NT2/D1 (cell line): ENCODE results near the gene CAMTA1.

Experiments used
- DNase-seq: peaks from one replicate; pipeline ENCODE4 v3.0.0-alpha.2; 2011; ENCODE audit warnings: low read depth, low spot score
- H3K27me3 ChIP-seq: 2 replicates; pipeline ENCODE4 v1.6.0; 2011; ENCODE audit warnings: mild to moderate bottlenecking; ENCODE audit not compliant: insufficient read length, insufficient read depth
- H3K36me3 ChIP-seq: 2 replicates; pipeline ENCODE4 v1.6.1; 2011; ENCODE audit warnings: mild to moderate bottlenecking, low read length, mixed read lengths; ENCODE audit not compliant: insufficient read depth, insufficient read length
- H3K4me1 ChIP-seq: 2 replicates; pipeline ENCODE4 v1.5.1; 2011; ENCODE audit not compliant: insufficient read depth, insufficient read length
- H3K4me3 ChIP-seq: 2 replicates; pipeline ENCODE4 v1.5.1; 2011; ENCODE audit warnings: low read depth; ENCODE audit not compliant: insufficient read length
- H3K9ac ChIP-seq: 2 replicates; pipeline ENCODE4 v1.6.0; 2011; ENCODE audit warnings: low read depth; ENCODE audit not compliant: insufficient read length
- H3K9me3 ChIP-seq: 2 replicates; pipeline ENCODE4 v1.5.1; 2011; ENCODE audit warnings: mild to moderate bottlenecking, low read length; ENCODE audit not compliant: insufficient read depth
- SUZ12 ChIP-seq: IDR thresholded peaks from 2 replicates; pipeline ENCODE4 v1.6.1; 2011; ENCODE audit not compliant: insufficient read length, insufficient read depth; ENCODE audit errors: extremely low read depth
- YY1 ChIP-seq: IDR thresholded peaks from 2 replicates; pipeline ENCODE4 v1.6.1; 2011; ENCODE audit not compliant: insufficient read length, insufficient read depth
- ZNF274 ChIP-seq: IDR thresholded peaks from 2 replicates; pipeline ENCODE4 v1.6.1; 2011; ENCODE audit warnings: mild to moderate bottlenecking, low read depth, low read length

Gene CAMTA1

GRCh38 chr1:7655354-7655753 lies 870.1 kb downstream of the CAMTA1 start:
- TF ChIP-seq SUZ12: no peak
- TF ChIP-seq ZNF274: no peak
- TF ChIP-seq YY1: no peak
- Histone ChIP-seq H3K27me3 (no peaks in the 10 kb centered on the region), H3K9ac (no peak overlapping the region), H3K36me3 (no peaks in the 10 kb centered on the region), H3K4me1 (peaks cover 2% of the 10 kb centered on the region), H3K4me3 (no peak overlapping the region), H3K9me3 (0 out of 2 replicates have a peak, but pooled peaks cover 7% of the 10 kb centered on the region)
- no peak for DNase-seq

GRCh38 chr1:7656557-7657215 lies 871.4 kb downstream of the CAMTA1 start:
- no peak for DNase-seq
- no peaks in the 10 kb centered on the region for H3K36me3 ChIP-seq
- no peaks in the 10 kb centered on the region for H3K27me3 ChIP-seq
- H3K4me3 ChIP-seq: no peak overlapping the region
- H3K9me3 ChIP-seq: 0 out of 2 replicates have a peak, but pooled peaks cover 7% of the 10 kb centered on the region
- no peak overlapping the region for H3K9ac ChIP-seq
- no peak for TF ChIP-seq SUZ12
- no peak for TF ChIP-seq ZNF274
- TF ChIP-seq YY1: no peak
- H3K4me1 ChIP-seq: peaks cover 6% of the 10 kb centered on the region

GRCh38 chr1:7657287-7658016 lies 872.2 kb downstream of the CAMTA1 start:
- H3K4me3 ChIP-seq: no peak overlapping the region
- H3K4me1 ChIP-seq: peaks cover 6% of the 10 kb centered on the region
- H3K36me3 ChIP-seq: no peaks in the 10 kb centered on the region
- 0 out of 2 replicates have a peak, but pooled peaks cover 7% of the 10 kb centered on the region for H3K9me3 ChIP-seq
- TF ChIP-seq SUZ12: no peak
- no peak for TF ChIP-seq ZNF274
- no peaks in the 10 kb centered on the region for H3K27me3 ChIP-seq
- no peak for DNase-seq
- no peak overlapping the region for H3K9ac ChIP-seq

- Histone ChIP-seq H3K4me1 (peaks cover 4% of the 10 kb centered on the region), H3K36me3 (no peaks in the 10 kb centered on the region), H3K4me3 (no peak overlapping the region), H3K27me3 (no peaks in the 10 kb centered on the region), H3K9ac (no peak overlapping the region), H3K9me3 (0 out of 2 replicates have a peak, but pooled peaks cover 7% of the 10 kb centered on the region)
- DNase-seq: no peak
- TF ChIP-seq ZNF274 (no peak), SUZ12 (no peak), YY1 (no peak)
These were observed 872.8 kb downstream of the CAMTA1 start for GRCh38 chr1:7658099-7658498.

- H3K27me3 ChIP-seq: no peaks in the 10 kb centered on the region
- H3K9me3 ChIP-seq: 0 out of 2 replicates have a peak, but pooled peaks cover 7% of the 10 kb centered on the region
- peaks cover 4% of the 10 kb centered on the region for H3K4me1 ChIP-seq
- no peaks in the 10 kb centered on the region for H3K36me3 ChIP-seq
- no peak for DNase-seq
- H3K4me3 ChIP-seq: no peak overlapping the region
- H3K9ac ChIP-seq: no peak overlapping the region
- TF ChIP-seq SUZ12: no peak
These were observed 874.3 kb downstream of the CAMTA1 start for GRCh38 chr1:7659514-7659913.

GRCh38 chr1:7663451-7664146 lies 878.3 kb downstream of the CAMTA1 start:
- H3K4me1 ChIP-seq: peaks cover 12% of the 10 kb centered on the region
- H3K9ac ChIP-seq: no peak overlapping the region
- TF ChIP-seq ZNF274: no peak
- DNase-seq: no peak
- 0 out of 2 replicates have a peak, but pooled peaks cover 3% of the 10 kb centered on the region for H3K9me3 ChIP-seq
- H3K4me3 ChIP-seq: no peak overlapping the region
- no peaks in the 10 kb centered on the region for H3K27me3 ChIP-seq
- H3K36me3 ChIP-seq: no peaks in the 10 kb centered on the region

GRCh38 chr1:7664147-7664892 lies 879.1 kb downstream of the CAMTA1 start:
- TF ChIP-seq ZNF274 (no peak), SUZ12 (no peak)
- Histone ChIP-seq H3K4me3 (no peak overlapping the region), H3K9me3 (no peaks in the 10 kb centered on the region), H3K27me3 (no peaks in the 10 kb centered on the region), H3K9ac (no peak overlapping the region), H3K36me3 (no peaks in the 10 kb centered on the region), H3K4me1 (peaks cover 19% of the 10 kb centered on the region)
- no peak for DNase-seq
